ENCODE data around the gene FGGY.

GRCh38 chr1:59690171-59690930 lies 393.5 kb downstream of the FGGY start:
- TF ChIP-seq CTCF (IDR thresholded peaks at IDR 0.05) (no peak), POLR2A (IDR thresholded peaks at IDR 0.05) (no peak)

Data from body of pancreas (tissue), 4 donors.